Muscle layer of colon (tissue), 2 donors: Measurements from ENCODE around the gene HTRA1.
A peak's percentile ranks its signal among the peaks of the same experiment; 100 is the strongest.

Experiments used
- H3K27ac ChIP-seq: one replicate; pipeline ENCODE4 v1.7.0; 2013; ENCODE audit warnings: low read depth, mild to moderate bottlenecking, low read length, moderate library complexity
- H3K27me3 ChIP-seq, 2 donors: one replicate each; pipeline ENCODE4 v1.7.0; 2013; ENCODE audit warnings: low read length in 2 of 2, mild to moderate bottlenecking in 2 of 2; ENCODE audit not compliant: insufficient read depth in 2 of 2, control insufficient read depth in 1 of 2
- H3K36me3 ChIP-seq: one replicate; pipeline ENCODE4 v1.7.0; 2013; ENCODE audit warnings: mild to moderate bottlenecking, low read length; ENCODE audit not compliant: insufficient read depth
- H3K4me1 ChIP-seq: one replicate; pipeline ENCODE4 v1.7.0; 2013; ENCODE audit warnings: mild to moderate bottlenecking, low read length; ENCODE audit not compliant: insufficient read depth
- H3K4me3 ChIP-seq, 2 donors: one replicate each; pipeline ENCODE4 v1.7.0; 2013; ENCODE audit warnings: low read length in 2 of 2, low read depth in 1 of 2, mild to moderate bottlenecking in 1 of 2, moderate library complexity in 1 of 2
- H3K9ac ChIP-seq: one replicate; pipeline ENCODE4 v1.7.0; 2013; ENCODE audit warnings: low read length
- H3K9me3 ChIP-seq: one replicate; pipeline ENCODE4 v1.7.0; 2013; ENCODE audit warnings: mild to moderate bottlenecking, low read length
- donor health status: abdominal sarcoma.
- donor health status: Adenocarcinoma of cecum.

The HTRA1 gene

GRCh38 chr10:122490268-122490667, 28.9 kb downstream of the HTRA1 start:
- H3K9me3 ChIP-seq, result no peaks in the 10 kb centered on the region
- no peaks in the 10 kb centered on the region for H3K36me3 ChIP-seq
- no peaks in the 10 kb centered on the region for H3K27me3 ChIP-seq
- no peak overlapping the region for H3K9ac ChIP-seq
- H3K27ac ChIP-seq, result no peak overlapping the region
- peaks cover 72% of the 10 kb centered on the region for H3K4me1 ChIP-seq
- H3K4me3 ChIP-seq, result no peak overlapping the region

- Histone ChIP-seq H3K4me1 (peaks cover 71% of the 10 kb centered on the region), H3K4me3 (no peak overlapping the region), H3K9ac (no peak overlapping the region)
These were observed 29.7 kb downstream of the HTRA1 start for GRCh38 chr10:122490786-122491680.

GRCh38 chr10:122492006-122492405, 30.7 kb downstream of the HTRA1 start:
- H3K9ac ChIP-seq, result no peak overlapping the region

More at GRCh38 chr10:122490786-122491680, 29.7 kb downstream of the HTRA1 start:
- Histone ChIP-seq H3K27ac (peak overlapping the region; percentile 59), H3K9me3 (no peaks in the 10 kb centered on the region), H3K36me3 (no peaks in the 10 kb centered on the region), H3K27me3 (no peaks in the 10 kb centered on the region)

DNA sequence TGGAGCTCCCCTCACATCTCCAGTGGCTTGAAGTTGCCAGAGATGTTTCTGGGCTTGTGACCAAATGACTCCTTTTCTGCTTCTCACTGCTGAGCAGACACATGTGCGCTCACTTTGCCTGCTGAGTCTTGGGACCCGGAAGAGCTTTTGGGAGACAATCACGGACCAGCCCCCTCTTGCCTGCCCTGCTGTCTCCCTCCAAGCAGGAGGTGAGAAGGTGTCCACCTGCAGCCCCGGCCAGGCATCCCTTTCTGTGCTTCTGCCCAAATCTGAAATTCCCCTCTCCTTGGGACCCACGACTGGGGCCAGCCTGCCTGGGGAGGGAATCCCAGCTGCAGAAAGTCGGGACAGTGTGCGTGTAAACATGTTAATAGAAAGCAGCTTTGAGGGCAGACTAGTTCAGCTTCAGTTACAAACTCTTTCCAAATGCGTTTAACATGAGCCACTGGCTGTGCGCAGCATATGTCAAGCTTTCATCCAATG, 31.7 kb downstream of the HTRA1 start:
- Histone ChIP-seq H3K36me3 (no peaks in the 10 kb centered on the region), H3K27me3 (no peaks in the 10 kb centered on the region), H3K4me3 (no peak overlapping the region), H3K4me1 (peaks cover 51% of the 10 kb centered on the region), H3K9me3 (no peaks in the 10 kb centered on the region), H3K27ac (peak overlapping the region; percentile 74), H3K9ac (peak overlapping the region; percentile 14)

More at GRCh38 chr10:122492006-122492405, 30.7 kb downstream of the HTRA1 start:
- Histone ChIP-seq H3K4me1 (peaks cover 61% of the 10 kb centered on the region), H3K4me3 (no peak overlapping the region), H3K27ac (peak overlapping the region; percentile 59), H3K36me3 (no peaks in the 10 kb centered on the region), H3K9me3 (no peaks in the 10 kb centered on the region), H3K27me3 (no peaks in the 10 kb centered on the region)

DNA sequence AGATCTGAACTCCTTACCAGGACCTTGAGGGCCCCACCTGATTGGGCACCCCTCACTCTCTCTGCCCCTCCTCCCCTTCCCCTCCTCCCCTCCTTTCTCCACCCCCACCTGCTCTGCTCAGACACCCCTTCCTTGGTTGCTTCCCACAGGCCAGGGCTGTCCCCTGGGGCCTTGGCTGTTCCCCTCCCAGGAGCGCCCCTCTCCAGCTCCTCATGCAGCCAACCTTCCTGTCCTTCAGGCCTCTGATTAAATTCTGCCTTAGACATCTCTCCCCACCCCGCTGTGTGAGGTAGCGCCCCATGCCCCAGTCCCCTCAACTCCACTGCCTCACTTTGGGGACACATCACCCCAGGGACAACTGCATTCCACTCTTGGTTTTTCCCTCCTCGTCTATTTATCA, 32.4 kb downstream of the HTRA1 start:
- H3K27me3 ChIP-seq, result no peaks in the 10 kb centered on the region
- H3K9ac ChIP-seq, result no peak overlapping the region
- peaks cover 50% of the 10 kb centered on the region for H3K4me1 ChIP-seq
- no peak overlapping the region for H3K27ac ChIP-seq
- no peaks in the 10 kb centered on the region for H3K36me3 ChIP-seq
- no peak overlapping the region for H3K4me3 ChIP-seq
- no peaks in the 10 kb centered on the region for H3K9me3 ChIP-seq

DNA sequence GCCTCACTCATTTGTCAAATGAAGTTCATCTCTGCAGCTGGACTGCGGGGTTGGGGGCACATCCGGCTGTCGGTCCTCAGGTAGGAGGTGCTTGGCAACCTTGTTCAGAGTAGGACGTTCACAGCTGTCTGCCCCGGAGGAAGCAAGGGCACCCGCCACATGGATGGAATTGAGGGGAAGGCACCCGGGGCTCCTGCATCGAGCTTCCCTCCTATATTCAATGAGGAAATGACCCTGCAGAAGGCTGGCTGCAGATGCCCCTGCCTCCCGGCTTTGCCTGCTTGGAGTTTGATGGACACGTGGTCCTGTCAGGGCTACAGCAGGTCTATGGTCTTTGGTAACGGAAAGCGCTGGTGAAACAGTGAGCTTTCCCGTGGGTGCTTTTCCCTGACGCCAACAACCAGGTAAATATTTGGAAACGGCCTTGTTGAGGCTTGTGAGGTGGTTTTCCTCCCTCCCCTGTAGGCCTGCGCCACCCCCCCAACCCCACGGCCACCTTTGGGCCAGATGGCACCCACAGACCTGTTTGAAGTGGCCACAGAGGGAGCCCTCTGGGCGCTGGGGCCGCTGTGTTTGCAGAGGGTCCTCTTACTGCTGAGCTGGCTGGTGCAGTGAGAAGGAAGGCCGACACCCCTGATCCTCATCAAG, 32.9 kb downstream of the HTRA1 start:
- Histone ChIP-seq H3K4me1 (peaks cover 55% of the 10 kb centered on the region), H3K9me3 (no peaks in the 10 kb centered on the region), H3K27me3 (no peaks in the 10 kb centered on the region), H3K27ac (no peak overlapping the region), H3K36me3 (no peaks in the 10 kb centered on the region), H3K9ac (no peak overlapping the region), H3K4me3 (no peak overlapping the region)

DNA sequence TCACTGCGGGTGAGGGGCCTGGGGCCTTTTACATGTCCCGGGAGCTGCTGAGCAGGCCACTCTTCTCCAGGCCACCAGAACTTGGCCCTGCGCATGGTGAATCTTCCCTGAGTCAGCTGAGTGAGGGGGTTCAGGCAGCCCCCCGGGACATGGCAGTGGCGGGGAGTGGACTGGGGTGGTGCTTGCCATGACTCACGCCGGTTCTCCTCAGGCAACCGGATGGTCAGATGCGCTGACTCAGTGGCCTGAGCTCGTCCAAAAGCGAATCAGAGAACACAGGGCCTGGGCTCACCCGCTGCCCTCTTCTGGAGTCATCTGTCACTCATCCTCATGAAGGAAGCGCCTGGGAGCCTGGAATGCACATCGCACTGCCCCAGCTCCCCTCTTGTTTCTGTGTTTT, 33.5 kb downstream of the HTRA1 start:
- Histone ChIP-seq H3K27ac (no peak overlapping the region), H3K4me3 (no peak overlapping the region), H3K4me1 (peaks cover 60% of the 10 kb centered on the region), H3K27me3 (no peaks in the 10 kb centered on the region), H3K9me3 (no peaks in the 10 kb centered on the region), H3K36me3 (no peaks in the 10 kb centered on the region), H3K9ac (no peak overlapping the region)

- no peak overlapping the region for H3K4me3 ChIP-seq
- peaks cover 66% of the 10 kb centered on the region for H3K4me1 ChIP-seq
- no peaks in the 10 kb centered on the region for H3K9me3 ChIP-seq
- H3K9ac ChIP-seq, result no peak overlapping the region
- H3K27ac ChIP-seq, result no peak overlapping the region
- H3K36me3 ChIP-seq, result no peaks in the 10 kb centered on the region
- no peaks in the 10 kb centered on the region for H3K27me3 ChIP-seq
These were observed 34.3 kb downstream of the HTRA1 start for GRCh38 chr10:122495406-122496340.

GRCh38 chr10:122497241-122497640, 35.9 kb downstream of the HTRA1 start:
- no peak overlapping the region for H3K27ac ChIP-seq
- H3K4me1 ChIP-seq, result peaks cover 56% of the 10 kb centered on the region
- no peak overlapping the region for H3K4me3 ChIP-seq
- no peaks in the 10 kb centered on the region for H3K27me3 ChIP-seq
- H3K9me3 ChIP-seq, result no peaks in the 10 kb centered on the region
- H3K9ac ChIP-seq, result no peak overlapping the region
- no peaks in the 10 kb centered on the region for H3K36me3 ChIP-seq

DNA sequence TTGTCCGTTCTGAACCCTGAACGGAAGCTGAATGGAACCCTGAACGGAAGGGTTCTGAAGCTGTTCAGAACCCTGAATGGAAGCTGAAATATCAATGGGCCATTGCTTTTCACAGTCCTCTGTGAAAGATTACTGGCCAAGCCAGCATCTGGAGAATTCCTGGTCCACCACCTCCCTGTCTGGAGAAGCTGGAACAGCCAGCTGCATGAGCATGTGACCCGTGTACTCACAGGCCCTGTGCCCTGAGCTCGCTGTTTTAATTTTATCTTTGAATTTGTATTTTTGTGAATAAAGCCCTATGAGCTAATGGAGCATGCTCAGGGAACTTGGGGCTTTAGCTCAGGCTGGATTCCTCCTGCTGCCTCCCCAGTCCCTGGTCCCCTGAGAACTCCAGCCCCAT, 37.2 kb downstream of the HTRA1 start:
- Histone ChIP-seq H3K27me3 (no peaks in the 10 kb centered on the region), H3K4me3 (no peak overlapping the region), H3K4me1 (peaks cover 44% of the 10 kb centered on the region), H3K27ac (peak overlapping the region; percentile 18), H3K36me3 (no peaks in the 10 kb centered on the region), H3K9ac (no peak overlapping the region), H3K9me3 (no peaks in the 10 kb centered on the region)

- H3K4me3 ChIP-seq, result no peak overlapping the region
- no peak overlapping the region for H3K9ac ChIP-seq
These were observed 37.7 kb downstream of the HTRA1 start for GRCh38 chr10:122499012-122499411.

More at GRCh38 chr10:122499012-122499411, 37.7 kb downstream of the HTRA1 start:
- Histone ChIP-seq H3K36me3 (no peaks in the 10 kb centered on the region), H3K27me3 (no peaks in the 10 kb centered on the region), H3K27ac (peak overlapping the region; percentile 18), H3K9me3 (no peaks in the 10 kb centered on the region), H3K4me1 (peaks cover 45% of the 10 kb centered on the region)
